GF-D8 (cell line): ENCODE data around the gene L3MBTL2.

ENCODE experiments used
- DNase-seq: peaks from one replicate; lab custom pipeline; 2025; lab: John Stamatoyannopoulos, UW

Gene L3MBTL2

DNA sequence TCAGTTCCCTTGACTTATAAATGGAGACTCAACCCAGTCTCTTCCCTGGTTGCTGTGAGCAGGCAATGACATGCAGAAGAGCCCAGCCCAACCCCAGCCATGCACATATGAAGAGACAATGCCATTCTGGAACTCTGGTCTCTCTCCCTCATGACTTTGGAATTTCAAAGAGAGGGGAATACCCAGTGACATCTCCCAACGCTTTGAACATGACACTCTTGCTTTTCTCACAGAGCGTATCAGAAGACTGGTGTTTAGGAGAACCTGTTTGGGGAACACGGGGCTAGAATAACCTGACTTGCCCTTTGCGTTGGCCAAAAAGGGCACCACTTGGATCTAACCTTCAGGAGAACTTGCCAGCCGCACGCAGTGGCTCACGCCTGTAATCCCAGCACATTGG lies 68.0 kb downstream of the L3MBTL2 start:
- DNase-seq = no peak

DNA sequence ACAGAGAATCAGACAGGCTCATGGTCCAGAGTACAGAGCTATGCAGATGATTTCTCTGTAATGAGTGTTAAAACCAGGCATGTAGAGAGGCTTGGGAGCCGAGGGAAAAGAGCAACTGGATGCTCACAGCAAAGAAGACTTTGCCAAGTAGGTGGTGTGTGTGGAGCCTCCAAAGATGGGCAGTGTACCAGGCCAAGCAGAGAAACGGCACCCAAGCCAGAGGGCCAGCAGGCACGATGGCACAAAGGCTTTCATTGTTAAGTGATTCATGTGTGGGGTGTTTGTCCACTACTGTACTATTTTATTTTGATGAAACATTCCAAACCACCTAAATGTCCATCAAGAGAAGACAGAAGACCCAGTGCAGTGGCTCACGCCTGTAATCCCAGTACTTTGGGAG lies 69.7 kb downstream of the L3MBTL2 start:
- no peak for DNase-seq

DNA sequence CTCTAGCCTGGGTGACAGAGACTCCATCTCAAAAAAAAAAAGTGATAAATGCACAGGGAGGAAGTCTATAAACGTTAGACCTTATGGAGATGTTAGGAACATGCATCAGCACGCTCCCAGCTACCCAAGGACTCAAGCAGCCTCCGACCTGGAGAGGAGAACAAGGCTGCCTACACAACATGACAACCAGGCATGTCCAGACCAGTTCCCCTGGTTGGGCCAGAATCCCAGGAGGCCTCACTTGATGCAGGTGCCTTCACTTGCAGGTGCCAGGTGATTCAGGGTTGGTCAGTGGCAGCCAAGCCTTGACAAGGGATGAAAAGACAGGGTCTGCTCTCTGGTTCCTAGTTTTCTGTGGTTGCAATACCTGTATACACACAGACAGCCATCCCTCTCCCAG lies 75.0 kb downstream of the L3MBTL2 start:
- DNase-seq = no peak

DNA sequence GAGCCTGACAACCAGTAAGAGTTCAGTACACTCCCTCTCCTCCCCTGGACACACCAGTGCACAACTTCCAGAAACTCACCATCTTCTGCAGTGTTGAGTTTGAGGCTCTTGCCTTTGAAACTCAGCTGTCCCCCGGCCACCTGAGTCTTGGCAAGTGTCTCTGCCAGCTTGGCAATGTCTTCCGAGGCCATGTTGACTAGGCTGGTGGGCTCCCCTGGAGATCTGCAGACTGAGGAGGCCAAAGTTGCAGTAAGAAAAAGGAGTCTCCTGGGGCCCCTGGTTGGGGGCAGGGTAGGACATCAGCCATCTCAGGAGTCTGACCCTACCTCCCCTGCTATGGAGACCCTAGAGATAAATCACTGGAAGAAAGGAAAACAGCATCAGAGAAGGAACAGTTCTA lies 75.7 kb downstream of the L3MBTL2 start:
- no peak for DNase-seq
